Islet precursor cell (in vitro differentiated cells): ENCODE measurements around the gene CYP24A1.

Experiments used
- DNase-seq: peaks from one replicate; pipeline ENCODE4 v3.0.0-alpha.2; 2018

The CYP24A1 gene

DNA sequence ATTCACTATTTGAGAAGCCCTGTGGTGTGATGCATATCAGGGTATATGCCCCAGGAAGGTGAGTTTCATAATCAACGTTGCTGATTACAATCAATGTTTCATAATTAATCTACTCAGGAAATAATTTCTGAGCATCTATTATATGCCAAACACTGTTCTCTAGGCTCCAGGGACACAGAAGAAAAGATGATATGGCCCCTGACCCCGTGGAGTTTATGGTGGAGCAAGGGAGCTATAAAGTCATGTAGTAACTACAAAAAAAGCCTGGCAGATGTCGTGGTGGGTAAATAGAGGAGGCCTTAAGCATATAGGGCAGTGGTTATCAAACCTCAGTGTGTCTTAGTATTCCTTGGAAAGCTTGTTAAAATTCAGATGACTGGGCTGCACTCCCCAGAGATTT lies 63.3 kb downstream of the CYP24A1 start:
- no peak for DNase-seq

DNA sequence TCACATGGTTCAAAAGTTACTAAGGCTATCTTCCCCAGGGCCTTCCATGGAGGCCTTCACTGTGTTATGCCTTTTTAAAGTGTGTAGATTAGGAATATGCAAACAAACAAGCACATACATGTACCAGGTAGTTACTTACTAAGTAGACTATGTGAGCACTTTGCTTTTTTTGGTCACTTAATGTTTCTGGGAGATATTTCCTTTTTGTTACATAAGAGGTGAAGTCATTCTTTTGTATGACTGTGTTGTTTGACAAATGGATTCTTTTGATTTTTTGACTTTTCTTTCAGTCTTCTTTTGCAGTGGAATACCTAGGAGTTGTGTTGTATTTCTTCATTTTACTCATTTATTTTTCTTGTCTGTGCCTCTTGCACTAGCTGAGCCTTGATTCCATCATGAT lies 63.7 kb downstream of the CYP24A1 start:
- DNase-seq, result no peak

DNA sequence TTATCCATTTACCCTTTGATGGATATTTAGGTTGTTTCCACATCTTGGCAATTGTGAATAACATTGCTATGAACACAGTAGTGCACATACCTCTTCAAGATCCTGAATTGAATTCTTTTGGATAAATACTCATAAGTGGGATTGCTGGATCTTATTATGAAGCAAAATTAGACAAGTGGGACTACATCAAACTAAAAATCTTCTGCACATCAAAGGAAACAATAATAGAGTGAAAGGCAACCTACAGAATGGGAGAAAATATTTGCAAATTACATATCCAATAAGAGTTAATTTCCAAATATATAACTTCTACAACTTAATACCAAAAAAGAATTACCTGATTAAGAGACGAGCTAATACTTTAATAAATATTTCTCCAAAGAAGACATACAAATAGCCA lies 65.0 kb downstream of the CYP24A1 start:
- no peak for DNase-seq

DNA sequence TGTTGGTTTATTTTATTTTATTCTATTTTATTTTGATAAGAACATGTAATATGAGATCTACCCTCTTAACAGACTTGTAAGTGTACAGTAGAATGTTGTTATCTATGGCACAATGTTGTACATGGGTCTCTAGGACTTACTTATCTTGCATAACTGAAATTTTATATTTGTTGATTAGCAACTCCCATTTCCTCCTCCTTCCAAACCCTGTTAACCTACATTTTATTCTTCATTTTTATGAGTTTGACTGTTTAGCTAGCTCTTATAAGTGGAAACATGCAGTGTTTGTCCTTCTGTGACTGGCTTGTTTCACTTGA lies 65.5 kb downstream of the CYP24A1 start:
- DNase-seq, result no peak

DNA sequence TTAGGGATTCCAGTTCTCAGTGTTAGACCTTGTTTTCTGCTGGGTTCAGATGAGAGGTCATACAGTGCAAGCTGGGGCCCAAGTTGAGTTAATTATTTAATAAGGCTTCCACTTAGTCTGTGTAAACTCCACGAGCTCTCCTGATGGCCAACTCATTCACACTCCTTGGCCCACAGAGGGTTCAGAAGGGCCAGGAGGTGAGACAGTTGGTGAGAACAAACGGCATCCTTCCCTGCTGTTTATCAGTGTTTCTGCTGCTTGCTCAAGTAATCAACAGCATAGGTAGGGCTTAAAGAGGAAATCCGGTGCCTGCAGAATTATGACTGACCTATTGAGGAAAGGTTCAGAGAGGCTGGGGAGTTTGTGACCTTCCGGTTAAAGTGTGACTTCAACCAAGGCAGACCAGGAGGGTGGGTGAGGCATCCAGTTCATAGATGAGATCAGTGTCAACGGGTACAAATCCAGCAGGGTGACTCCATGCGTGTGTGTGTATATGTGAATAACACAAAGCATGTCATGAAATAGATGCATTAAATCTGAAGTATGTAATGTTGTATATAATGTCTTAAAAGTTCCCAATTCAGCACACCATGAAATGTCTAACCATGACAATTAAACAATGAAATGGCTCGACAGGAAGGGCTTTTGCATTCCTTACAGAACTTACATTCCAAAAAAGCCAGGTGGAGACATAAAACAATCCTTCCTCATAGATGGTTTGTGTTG lies 66.0 kb downstream of the CYP24A1 start:
- no peak for DNase-seq

DNA sequence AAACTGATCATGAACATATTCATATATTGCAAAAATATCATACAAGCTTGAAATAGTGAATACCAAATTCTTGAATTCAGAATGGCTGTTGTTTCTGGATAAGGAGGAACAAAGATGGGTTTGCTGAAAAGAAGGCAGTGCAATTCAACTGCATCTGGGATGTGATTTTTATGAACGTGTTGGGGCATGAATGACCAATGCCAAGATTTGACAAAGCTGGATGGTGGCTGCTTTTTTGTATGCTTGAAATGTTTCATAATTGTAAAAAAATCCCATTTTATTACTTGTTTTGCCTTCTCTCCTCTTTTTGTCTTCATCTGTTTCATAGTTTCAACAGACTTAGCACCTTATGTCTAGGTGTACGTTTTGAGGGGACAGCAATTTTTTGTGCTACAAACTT lies 66.6 kb downstream of the CYP24A1 start:
- DNase-seq, result no peak

DNA sequence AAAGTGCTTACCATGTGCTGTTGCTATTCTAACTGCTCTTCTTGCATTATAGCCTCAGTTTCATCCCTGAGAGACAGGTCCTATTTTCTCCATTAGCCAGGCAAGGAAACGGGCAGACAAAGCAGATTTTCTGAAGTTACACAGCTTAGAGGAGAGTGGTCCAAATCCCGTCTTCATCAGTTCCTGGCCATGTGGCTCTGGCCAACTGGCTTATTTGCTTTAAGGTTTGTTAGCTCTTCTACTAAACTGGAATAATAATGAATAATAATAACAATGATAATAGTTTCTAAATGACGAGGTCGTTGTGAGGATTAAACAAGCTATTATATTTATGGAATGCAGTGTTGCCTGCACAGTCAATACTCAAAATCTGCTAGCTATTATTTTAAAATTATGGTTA lies 67.6 kb downstream of the CYP24A1 start:
- no peak for DNase-seq

DNA sequence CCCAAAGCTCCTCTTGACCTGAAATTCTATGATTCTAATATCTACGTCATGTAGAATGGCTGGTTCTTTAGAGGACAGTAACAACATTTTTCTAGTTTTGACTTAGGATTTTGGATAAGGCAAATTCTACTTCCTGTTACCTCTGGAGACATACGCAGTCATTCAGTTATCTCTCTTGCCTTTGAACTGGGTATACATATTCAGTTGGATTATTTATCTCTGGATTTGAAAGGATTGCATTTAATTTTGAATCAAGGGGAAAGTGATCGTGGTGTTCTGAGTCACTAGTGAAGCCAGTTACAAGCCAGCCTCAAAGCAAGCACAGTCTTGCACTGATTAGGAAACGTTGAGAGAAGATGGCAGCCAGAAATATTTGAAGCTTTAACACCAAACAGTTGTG lies 68.1 kb downstream of the CYP24A1 start:
- DNase-seq, result no peak

DNA sequence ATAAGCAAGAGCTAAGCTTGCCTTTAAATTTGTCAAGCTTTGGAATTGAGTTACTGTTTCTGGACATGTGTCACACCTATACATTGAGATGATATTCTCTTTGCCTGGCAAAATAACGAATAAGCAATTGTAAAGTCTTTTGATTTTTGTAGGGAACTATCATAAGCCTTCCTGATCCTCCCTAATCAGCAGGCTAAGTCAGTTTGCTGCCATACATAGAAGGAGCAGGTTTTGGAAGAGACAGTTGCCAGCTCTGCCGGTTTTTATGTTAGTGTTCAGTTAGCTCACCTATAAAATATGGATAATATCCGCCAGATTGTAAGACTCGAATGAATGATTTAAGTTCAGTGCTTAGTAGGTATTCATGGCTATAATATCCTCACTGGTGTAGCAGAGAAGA lies 69.0 kb downstream of the CYP24A1 start:
- no peak for DNase-seq

DNA sequence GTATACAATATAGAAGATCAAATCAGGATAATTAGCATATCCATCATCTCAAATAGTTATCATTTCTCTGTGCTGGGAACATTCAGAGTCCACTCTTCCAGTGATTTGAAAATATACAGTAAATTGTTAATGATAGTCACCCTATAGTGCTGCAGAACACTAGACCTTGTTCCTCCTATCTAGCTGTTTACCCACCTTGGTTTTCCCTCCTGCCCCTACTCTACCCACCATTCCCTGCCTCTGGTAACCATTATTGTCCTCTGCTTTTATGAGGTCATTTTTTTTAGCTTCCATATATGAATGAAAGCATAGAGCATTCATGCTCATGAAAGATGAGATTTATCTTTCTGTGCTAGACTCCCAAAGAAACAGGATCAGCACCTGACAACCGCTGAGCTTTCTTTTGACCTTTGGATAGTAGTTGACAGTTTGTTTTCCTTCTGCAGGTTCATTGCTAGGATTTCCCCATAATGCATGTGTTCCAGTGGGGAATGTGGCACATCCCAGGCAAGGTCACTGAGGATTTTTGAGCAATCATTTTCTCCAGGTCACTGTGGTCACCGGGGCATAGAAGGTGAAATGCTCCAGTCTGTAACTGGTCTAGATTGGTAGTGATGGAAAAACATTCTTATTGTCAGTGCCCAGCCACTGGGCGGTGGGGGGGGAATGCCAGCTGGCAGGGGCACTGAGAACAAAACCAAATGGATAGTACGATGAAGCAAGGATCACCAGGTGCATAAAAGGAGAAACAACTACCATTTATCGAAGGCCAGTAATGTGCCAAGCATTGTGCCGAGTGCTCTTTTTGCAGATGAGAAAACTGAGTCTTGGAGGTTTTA lies 69.8 kb downstream of the CYP24A1 start:
- no peak for DNase-seq
